Fibroblast of skin of left quadriceps (primary cell): ENCODE results near the gene FAM241A.

ENCODE experiments used
- DNase-seq, 2 experiments: peaks; one replicate each; pipeline ENCODE4 v3.0.0-alpha.2; 2013; ENCODE audit warnings: low read depth in 2 of 2

The FAM241A gene

DNA sequence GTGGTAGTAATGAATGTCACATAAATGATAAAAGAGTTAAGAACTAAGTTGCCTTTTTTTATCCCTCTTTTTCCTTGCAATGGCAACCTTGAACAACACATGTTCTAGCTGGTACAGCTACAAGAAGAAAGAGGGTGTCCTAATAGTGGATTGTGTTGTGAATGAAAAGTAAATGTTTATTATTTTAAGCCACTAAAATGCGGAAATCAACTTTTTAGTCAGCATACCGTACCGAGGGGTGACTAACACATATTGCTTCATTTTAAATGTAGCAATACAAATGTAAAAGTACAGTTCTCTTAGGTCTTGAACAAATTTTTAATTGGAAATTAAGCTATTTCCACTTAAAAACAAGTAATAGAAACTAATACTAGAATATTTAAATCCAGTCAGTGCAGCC, 68.6 kb downstream of the FAM241A start:
- DNase-seq, result peak in 1 of 2 experiments; percentile 9

DNA sequence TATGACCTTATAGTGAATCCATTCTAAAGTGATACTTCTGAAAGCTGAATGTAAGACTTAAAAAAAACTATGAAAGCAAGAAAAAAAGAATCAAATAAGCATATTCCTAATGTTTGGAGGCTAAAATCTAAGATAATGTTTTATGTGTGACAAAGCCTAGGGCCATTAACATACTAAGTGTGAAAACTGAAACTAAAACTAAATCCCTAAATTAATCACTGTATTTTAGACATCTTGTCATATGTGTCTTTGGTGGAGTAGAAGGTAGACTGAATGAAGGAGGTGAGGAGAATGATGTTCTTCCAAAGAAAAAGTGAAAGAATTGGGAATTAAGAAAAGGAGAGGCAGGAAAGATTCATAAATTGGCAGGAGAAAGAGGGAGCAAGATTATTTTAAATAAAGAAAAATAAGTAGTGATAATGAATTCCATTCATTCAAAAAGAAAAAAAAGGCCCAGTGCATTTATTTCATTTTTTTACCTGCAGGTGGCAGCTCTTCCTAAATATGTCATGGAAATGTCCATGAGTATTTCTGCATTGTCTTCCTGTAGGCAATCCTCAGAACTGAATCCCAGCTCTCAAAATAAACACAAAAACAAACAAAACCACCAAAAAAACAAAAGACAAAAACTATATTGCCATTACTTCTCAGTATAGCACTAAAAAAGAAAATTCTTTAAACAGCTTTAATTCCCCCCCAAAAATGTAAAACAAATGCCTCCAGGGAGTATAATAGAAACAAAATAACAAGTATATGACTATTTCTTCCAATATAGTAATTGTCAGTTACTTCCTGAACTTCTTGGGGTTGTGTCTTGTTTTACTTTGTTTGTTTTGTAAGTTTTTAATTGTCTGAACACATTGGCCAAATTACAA, 69.4 kb downstream of the FAM241A start:
- DNase-seq, result peak in 1 of 2 experiments; percentile 9

- DNase-seq, result no peak
These were observed 74.6 kb downstream of the FAM241A start for GRCh38 chr4:112219826-112220366.

GRCh38 chr4:112222219-112222955, 77.1 kb downstream of the FAM241A start:
- no peak for DNase-seq

DNA sequence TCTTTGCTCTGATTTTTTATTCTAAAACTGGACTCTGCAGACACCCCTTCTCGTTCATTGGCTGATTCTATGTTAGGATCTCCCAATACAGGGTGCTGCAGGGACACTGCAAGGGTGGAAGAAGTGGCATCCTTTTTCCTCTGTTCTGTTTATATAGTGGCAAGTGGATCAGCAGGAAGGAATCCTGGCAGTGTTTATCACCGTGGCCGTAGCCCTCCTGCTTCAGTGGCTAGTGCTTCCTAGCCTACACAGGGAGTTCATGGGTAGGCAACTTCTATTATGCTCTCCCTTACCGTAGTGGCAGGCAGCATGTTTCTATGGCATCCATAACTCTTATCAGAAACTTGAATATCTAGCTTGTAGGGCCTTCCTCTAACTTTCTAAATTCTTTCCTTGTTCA, 79.9 kb downstream of the FAM241A start:
- no peak for DNase-seq

GRCh38 chr4:112230879-112231778, 85.9 kb downstream of the FAM241A start:
- DNase-seq, result peak; percentile 91 to 92

GRCh38 chr4:112231779-112232713, 86.8 kb downstream of the FAM241A start, which contains the start of gene AP1AR:
TSS of gene AP1AR (plus strand) at chr4:112231787. CDS start at chr4:112232092, 305 bp downstream.
- peak; percentile 40 to 45 for DNase-seq

DNA sequence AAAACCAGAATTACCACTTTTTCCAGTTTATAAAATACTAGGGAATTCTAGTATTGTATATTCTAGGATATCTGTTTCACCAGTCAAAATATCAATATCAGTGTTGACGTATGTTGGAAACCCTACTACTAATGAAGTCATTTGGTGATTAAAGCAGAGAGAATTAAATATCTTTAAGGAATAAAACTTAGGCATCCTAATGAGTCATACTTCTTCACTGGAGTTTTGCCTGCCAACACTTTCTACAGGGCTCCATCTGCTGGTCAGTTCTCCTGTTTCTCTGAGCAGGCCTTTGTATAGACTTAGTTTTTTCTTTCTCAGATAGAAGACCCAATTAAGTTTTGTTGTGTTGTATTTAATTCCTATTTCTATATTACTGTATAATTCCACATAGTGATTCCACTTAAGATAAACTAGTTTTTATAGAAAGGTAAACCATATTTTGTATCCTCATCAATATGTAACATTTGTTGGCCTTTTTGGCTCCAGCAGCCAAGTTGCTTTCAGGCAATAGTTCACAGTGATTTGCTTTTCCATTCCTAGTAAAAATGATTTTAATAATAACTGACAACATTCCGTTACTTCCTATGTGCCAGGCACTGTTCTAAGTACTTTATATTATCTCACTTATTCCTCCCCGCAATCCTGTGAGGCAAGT, 89.8 kb downstream of the FAM241A start:
- DNase-seq, result peak; percentile 72 to 75

DNA sequence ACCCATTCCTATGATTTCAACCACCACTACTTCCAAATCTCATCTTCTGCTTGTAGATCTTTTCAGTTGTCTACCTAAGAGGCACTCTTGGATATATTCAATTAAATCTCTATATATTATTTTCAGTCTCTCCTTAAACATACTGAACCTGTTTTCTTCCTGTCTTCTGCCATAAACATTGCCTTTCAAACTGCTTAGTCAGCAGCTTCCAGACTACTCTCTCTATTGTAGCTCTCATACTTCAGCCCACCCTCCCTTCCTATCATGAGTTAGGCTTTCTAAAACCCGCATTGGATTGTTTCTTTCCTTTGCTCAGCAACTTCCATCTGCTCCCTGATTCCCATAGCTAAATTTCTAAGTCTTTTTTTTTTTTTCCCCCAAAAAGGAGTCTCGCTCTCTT, 90.8 kb downstream of the FAM241A start:
- no peak for DNase-seq

- DNase-seq, result no peak
These were observed 93.6 kb downstream of the FAM241A start for GRCh38 chr4:112238833-112239232.
